Activated CD8-positive, alpha-beta T cell treated with anti-CD3 and anti-CD28 coated beads for 36 hours (primary cell): Measurements from ENCODE around the gene TOP2A. TPM values are rescaled to one million over a fixed set of nuclear protein-coding genes. Genes with fewer than 3 reads are reported as not detected.

Source experiments
- ATAC-seq: fragments of 200-7000 bp; cut with Tn5 transposase; one replicate; pipeline ENCODE4 v1.10.0; 2021; ENCODE audit warnings: mild to moderate bottlenecking, moderate library complexity
- CTCF ChIA-PET: fragments of 350-600 bp; sonication (Branson Sonifier 250); formaldehyde crosslinking; loops from one replicate; lab custom pipeline; 2021; ENCODE audit warnings: antibody characterized with exemption; lab: Charles Lee
- POLR2A ChIA-PET: fragments of 350-600 bp; sonication (Branson Sonifier 250); formaldehyde crosslinking; loops from one replicate; lab custom pipeline; 2021; ENCODE audit warnings: antibody characterized with exemption; lab: Charles Lee
- DNase-seq: peaks from one replicate; pipeline ENCODE4 v3.0.0-alpha.2; 2020
- H3K27ac Mint-ChIP-seq: one replicate; pipeline ENCODE4 v1.8.0; 2021; ENCODE audit warnings: mild to moderate bottlenecking, mixed read lengths
- H3K27me3 Mint-ChIP-seq: one replicate; pipeline ENCODE4 v1.8.0; 2021; ENCODE audit warnings: mixed read lengths
- H3K36me3 Mint-ChIP-seq: one replicate; pipeline ENCODE4 v1.8.0; 2021; ENCODE audit warnings: low read depth, mixed read lengths
- H3K4me1 Mint-ChIP-seq: one replicate; pipeline ENCODE4 v1.8.0; 2021; ENCODE audit warnings: low read depth, mixed read lengths
- H3K4me3 Mint-ChIP-seq: one replicate; pipeline ENCODE4 v1.8.0; 2021; ENCODE audit warnings: mild to moderate bottlenecking, moderate library complexity, mixed read lengths
- H3K9me3 Mint-ChIP-seq: one replicate; pipeline ENCODE4 v1.8.0; 2021; ENCODE audit warnings: mixed read lengths
- CTCF ChIP-seq: fragments of 200-600 bp; IDR thresholded peaks from one replicate; pipeline ENCODE4 v1.8.0; 2022; ENCODE audit warnings: antibody characterized with exemption, mild to moderate bottlenecking
- intact Hi-C: fragments of 100-400 bp; cut with micrococcal nuclease; formaldehyde crosslinking; loops from one replicate; pipeline ENCODE4 v1.10.0; 2022
- total RNA-seq, 2 experiments: library from RNA; stranded (reverse); gene quantifications; one replicate each; pipeline ENCODE4 v1.2.3, GENCODE V29; 2021

The TOP2A gene
- total RNA-seq, 2 experiments from 2014 or later = 273 to 280 TPM

GRCh38 chr17:40427002-40427491 lies 9.4 kb upstream of the TOP2A start:
- intact Hi-C loops = no loop called here
- H3K4me3 Mint-ChIP-seq = no peak overlapping the region
- peaks cover 26% of the 10 kb centered on the region for H3K4me1 Mint-ChIP-seq
- no peaks in the 10 kb centered on the region for H3K27me3 Mint-ChIP-seq
- DNase-seq = peak; percentile 42
- peak; percentile 84 for ATAC-seq
- no peaks in the 10 kb centered on the region for H3K36me3 Mint-ChIP-seq
- ChIA-PET POLR2A (interaction anchor here (0.7 to 2.0 kb wide), 5 partner anchors 9 to 133 kb away, joined by 3 to 15 read pairs (median 4); partner anchors contain the start of genes IGFBP4 and TOP2A), CTCF (interaction anchor here (1.1 to 3.5 kb wide), 13 partner anchors 8 to 133 kb away, joined by 3 to 24 read pairs (median 4); partner anchors contain the start of genes IGFBP4 and TOP2A)
- no peak overlapping the region for H3K27ac Mint-ChIP-seq
- H3K9me3 Mint-ChIP-seq = no peaks in the 10 kb centered on the region
- TF ChIP-seq CTCF = no peak

GRCh38 chr17:40425741-40426140 lies 8.0 kb upstream of the TOP2A start:
- H3K4me3 Mint-ChIP-seq = no peak overlapping the region
- ATAC-seq = peak; percentile 14
- no peaks in the 10 kb centered on the region for H3K27me3 Mint-ChIP-seq
- CTCF ChIA-PET = interaction anchor here (0.8 to 3.5 kb wide), 8 partner anchors 9 to 135 kb away, joined by 3 to 24 read pairs (median 10); partner anchors contain the start of genes IGFBP4 and TOP2A
- intact Hi-C loops = no loop called here
- TF ChIP-seq CTCF = no peak
- H3K27ac Mint-ChIP-seq = no peak overlapping the region
- POLR2A ChIA-PET = interaction anchor here (0.7 to 2.0 kb wide), 2 partner anchors 8 to 18 kb away, joined by 3 to 15 read pairs; partner anchors contain the start of gene TOP2A
- H3K36me3 Mint-ChIP-seq = no peaks in the 10 kb centered on the region
- peaks cover 28% of the 10 kb centered on the region for H3K4me1 Mint-ChIP-seq
- no peaks in the 10 kb centered on the region for H3K9me3 Mint-ChIP-seq
- DNase-seq = no peak

- Mint-ChIP-seq H3K36me3 (no peaks in the 10 kb centered on the region), H3K9me3 (no peaks in the 10 kb centered on the region), H3K4me3 (no peak overlapping the region), H3K27me3 (no peaks in the 10 kb centered on the region), H3K4me1 (peaks cover 37% of the 10 kb centered on the region), H3K27ac (no peak overlapping the region)
- no peak for DNase-seq
- ChIA-PET POLR2A (no interaction called here), CTCF (interaction anchor here (0.9 to 3.2 kb wide), 5 partner anchors 7 to 61 kb away, joined by 3 to 13 read pairs (median 3); no protein-coding TSS in a partner anchor)
- no peak for ATAC-seq
- intact Hi-C loops = no loop called here
- no peak for TF ChIP-seq CTCF
These were observed 5.4 kb upstream of the TOP2A start for GRCh38 chr17:40422990-40423633.

- H3K27me3 Mint-ChIP-seq = no peaks in the 10 kb centered on the region
- peaks cover 20% of the 10 kb centered on the region for H3K4me1 Mint-ChIP-seq
- H3K36me3 Mint-ChIP-seq = peaks cover 23% of the 10 kb centered on the region
- peak overlapping the region; percentile 1 for H3K4me3 Mint-ChIP-seq
- ChIA-PET POLR2A (interaction anchor here (0.6 to 0.9 kb wide), 5 partner anchors 12 to 60 kb away, joined by 3 to 5 read pairs (median 3); no protein-coding TSS in a partner anchor), CTCF (interaction anchor here (1.5 to 1.6 kb wide), 2 partner anchors 13 to 113 kb away, joined by 3 to 7 read pairs; no protein-coding TSS in a partner anchor)
- TF ChIP-seq CTCF = no peak
- intact Hi-C loops = loop anchor here (5.0 kb wide), 1 partner anchor 113 kb away; no protein-coding TSS in a partner anchor
- H3K9me3 Mint-ChIP-seq = no peaks in the 10 kb centered on the region
- H3K27ac Mint-ChIP-seq = no peak overlapping the region
- ATAC-seq = no peak
- DNase-seq = no peak
These were observed 2.0 kb upstream of the TOP2A start for GRCh38 chr17:40419559-40420331.
